PC-9 (cell line): ENCODE results near the gene AMIGO2. TPM values are rescaled to one million over a fixed set of nuclear protein-coding genes. Genes with fewer than 3 reads are reported as not detected.
"Not testable (repeated sequence)": the region's sequence is repeated elsewhere in the genome, so short reads cannot be mapped to it uniquely, and the experiment has no call there.

ENCODE experiments used
- BruUV-seq: library from RNA; stranded (reverse); fragments of 400-500 nt; replicated peaks from 2 replicates; lab custom pipeline; 2021; lab: Mats Ljungman, UMichigan
- CTCF ChIA-PET: fragments of 300-600 bp; sonication (Branson Sonifier 250); formaldehyde crosslinking; loops from one replicate; lab custom pipeline; 2022; ENCODE audit warnings: antibody characterized with exemption; lab: Charles Lee
- POLR2A ChIA-PET: fragments of 300-600 bp; sonication (Branson Sonifier 250); formaldehyde crosslinking; loops from one replicate; lab custom pipeline; 2022; ENCODE audit warnings: antibody characterized with exemption; ENCODE audit not compliant: unreplicated experiment; lab: Charles Lee
- DNase-seq, 2 experiments: peaks; one replicate each; pipeline versions ENCODE4 v3.0.0 to v3.0.0-alpha.2; 2015 to 2022; ENCODE audit warnings: mixed read lengths in 1 of 2
- H2AFZ ChIP-seq: fragments of 200-600 bp; sonication (generic); 2 replicates; pipeline ENCODE4 v1.8.1; 2017; ENCODE audit warnings: antibody characterized with exemption
- H3F3A ChIP-seq: fragments of 200-600 bp; sonication (generic); 2 replicates; pipeline ENCODE4 v1.8.1; 2017; ENCODE audit warnings: antibody characterized with exemption, mild to moderate bottlenecking, low read depth; ENCODE audit not compliant: insufficient read depth
- H3K27ac ChIP-seq: fragments of 200-600 bp; sonication (generic); 2 replicates; pipeline ENCODE4 v1.6.1; 2016; ENCODE audit warnings: mixed run types
- H3K27me3 ChIP-seq: fragments of 200-600 bp; sonication (generic); 2 replicates; pipeline ENCODE4 v1.6.1; 2016; ENCODE audit warnings: low read depth, mixed run types; ENCODE audit not compliant: insufficient read depth
- H3K36me3 ChIP-seq: fragments of 200-600 bp; sonication (generic); 2 replicates; pipeline ENCODE4 v1.6.1; 2016; ENCODE audit warnings: low read depth, mixed run types
- H3K4me1 ChIP-seq: fragments of 200-600 bp; sonication (generic); replicated peaks from 2 replicates; pipeline ENCODE4 v1.6.1; 2016; ENCODE audit warnings: mixed run types; ENCODE audit not compliant: insufficient read depth
- H3K4me2 ChIP-seq: fragments of 200-600 bp; sonication (generic); 2 replicates; pipeline ENCODE4 v1.6.1; 2017; ENCODE audit warnings: mixed run types
- H3K4me3 ChIP-seq: fragments of 200-600 bp; sonication (generic); 2 replicates; pipeline ENCODE4 v1.6.1; 2016; ENCODE audit warnings: mixed run types
- H3K79me2 ChIP-seq: fragments of 200-600 bp; sonication (generic); 2 replicates; pipeline ENCODE4 v1.6.1; 2017; ENCODE audit warnings: low read depth, mixed run types
- H3K9me2 ChIP-seq: fragments of 200-600 bp; sonication (generic); 2 replicates; pipeline ENCODE4 v1.8.1; 2017; ENCODE audit warnings: mild to moderate bottlenecking; ENCODE audit not compliant: insufficient read depth
- H3K9me3 ChIP-seq: fragments of 200-600 bp; sonication (generic); 2 replicates; pipeline ENCODE4 v1.8.1; 2016; ENCODE audit warnings: low read depth; ENCODE audit not compliant: insufficient read depth
- H4K20me1 ChIP-seq: fragments of 200-600 bp; sonication (generic); 2 replicates; pipeline ENCODE4 v1.8.1; 2017; ENCODE audit not compliant: insufficient read depth
- CTCF ChIP-seq: fragments of 200-600 bp; sonication (generic); conservative IDR thresholded peaks from 2 replicates; pipeline ENCODE4 v1.6.1; 2017; ENCODE audit warnings: mixed run types, antibody characterized with exemption, mild to moderate bottlenecking, moderate library complexity
- EZH2 ChIP-seq: fragments of 200-600 bp; sonication (generic); IDR thresholded peaks from 2 replicates; pipeline ENCODE4 v1.8.0; 2017; ENCODE audit warnings: antibody characterized with exemption, low read depth
- intact Hi-C: fragments of 100-400 bp; cut with micrococcal nuclease; formaldehyde crosslinking; loops from one replicate; pipeline ENCODE4 v1.10.0; 2022; ENCODE audit not compliant: unreplicated experiment
- total RNA-seq: library from RNA; stranded (reverse); gene quantifications from 2 replicates; pipeline ENCODE4 v1.2.3, GENCODE V29; 2021

Gene AMIGO2
- total RNA-seq, 1 experiment from 2014 or later: 41.9 TPM

GRCh38 chr12:47054659-47055058 lies 25.1 kb downstream of the AMIGO2 start:
- no TSS peak for BruUV-seq
- no peak overlapping the region for H2AFZ ChIP-seq
- H3K4me1 ChIP-seq: no peaks in the 10 kb centered on the region
- TF ChIP-seq EZH2 (no peak), CTCF (no peak)
- no peak for DNase-seq
- no peaks in the 10 kb centered on the region for H3K27me3 ChIP-seq
- ChIA-PET POLR2A (no interaction called here), CTCF (no interaction called here)
- H3K4me2 ChIP-seq: no peak overlapping the region
- no peaks in the 10 kb centered on the region for H3K36me3 ChIP-seq
- H3K9me3 ChIP-seq: peaks cover 11% of the 10 kb centered on the region
- H3K27ac ChIP-seq: no peak overlapping the region
- no peak overlapping the region for H3K4me3 ChIP-seq
- no peaks in the 10 kb centered on the region for H4K20me1 ChIP-seq
- no peaks in the 10 kb centered on the region for H3K9me2 ChIP-seq
- no peaks in the 10 kb centered on the region for H3K79me2 ChIP-seq
- intact Hi-C loops: no loop called here
- no peaks in the 10 kb centered on the region for H3F3A ChIP-seq

DNA sequence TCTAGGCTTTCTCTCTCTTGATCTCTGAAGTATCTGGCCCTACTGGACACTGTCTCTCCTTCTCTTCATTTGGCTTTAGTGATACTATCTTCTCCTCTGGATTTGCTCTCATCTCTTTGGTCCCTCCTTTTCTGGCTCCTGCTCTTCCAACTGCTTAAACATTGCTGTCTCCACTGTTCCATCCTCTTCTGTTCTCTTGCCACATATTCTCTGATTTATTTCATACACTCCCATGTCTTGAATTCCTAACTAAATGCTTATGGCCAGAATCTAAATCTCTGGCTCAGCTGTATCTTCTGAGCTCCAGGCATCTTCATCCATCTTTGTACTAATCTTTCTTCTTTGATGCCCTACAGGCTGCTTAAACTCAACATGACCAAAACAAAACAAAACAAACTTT lies 25.8 kb downstream of the AMIGO2 start:
- intact Hi-C loops: no loop called here
- DNase-seq: no peak
- Histone ChIP-seq H4K20me1 (no peaks in the 10 kb centered on the region), H3K4me3 (no peak overlapping the region), H3K27ac (no peak overlapping the region), H3F3A (no peaks in the 10 kb centered on the region), H3K36me3 (no peaks in the 10 kb centered on the region), H3K79me2 (no peaks in the 10 kb centered on the region), H3K27me3 (no peaks in the 10 kb centered on the region), H3K4me2 (no peak overlapping the region), H3K4me1 (no peaks in the 10 kb centered on the region), H3K9me3 (peaks cover 11% of the 10 kb centered on the region), H2AFZ (no peak overlapping the region), H3K9me2 (no peaks in the 10 kb centered on the region)
- no TSS peak for BruUV-seq
- no peak for TF ChIP-seq CTCF
- no peak for TF ChIP-seq EZH2
- POLR2A ChIA-PET: interaction anchor here (0.5 kb wide), 1 partner anchor 691 kb away, joined by 5 read pairs; no protein-coding TSS in a partner anchor
- CTCF ChIA-PET: no interaction called here

DNA sequence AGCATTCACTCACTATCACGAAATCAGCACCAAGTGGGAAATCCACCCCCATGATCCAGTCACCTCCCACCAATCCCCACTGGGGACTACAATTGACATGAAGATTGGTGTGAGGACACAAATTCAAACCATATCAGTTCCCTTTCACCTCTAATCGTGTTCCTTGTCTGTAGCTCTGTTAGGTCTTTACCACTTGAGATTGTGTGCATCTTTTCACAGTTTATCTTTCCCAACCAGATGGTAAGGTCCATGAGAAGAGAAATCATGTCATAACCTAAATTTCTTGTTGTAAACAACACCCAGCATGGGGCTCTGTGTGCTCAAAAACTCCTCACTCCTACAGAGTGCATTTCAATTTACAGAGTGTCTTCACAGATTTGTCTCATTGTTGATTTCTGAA lies 27.5 kb downstream of the AMIGO2 start:
- H3K9me2 ChIP-seq: no peaks in the 10 kb centered on the region
- H3K9me3 ChIP-seq: peaks cover 11% of the 10 kb centered on the region
- H3K4me2 ChIP-seq: no peak overlapping the region
- no peaks in the 10 kb centered on the region for H3K27me3 ChIP-seq
- H3K4me3 ChIP-seq: no peak overlapping the region
- no peaks in the 10 kb centered on the region for H4K20me1 ChIP-seq
- no peak overlapping the region for H3K27ac ChIP-seq
- CTCF ChIA-PET: no interaction called here
- no peaks in the 10 kb centered on the region for H3K4me1 ChIP-seq
- TF ChIP-seq EZH2: no peak
- no peak for TF ChIP-seq CTCF
- POLR2A ChIA-PET: no interaction called here
- no peaks in the 10 kb centered on the region for H3K36me3 ChIP-seq
- no peaks in the 10 kb centered on the region for H3F3A ChIP-seq
- intact Hi-C loops: no loop called here
- BruUV-seq: no TSS peak
- H3K79me2 ChIP-seq: no peaks in the 10 kb centered on the region
- DNase-seq: no peak
- no peak overlapping the region for H2AFZ ChIP-seq

- DNase-seq, BruUV-seq, intact Hi-C loops, CTCF ChIA-PET, H3K9me2 ChIP-seq, H3K36me3 ChIP-seq, H3K4me3 ChIP-seq, H3K79me2 ChIP-seq, H3K4me2 ChIP-seq, H2AFZ ChIP-seq, H3K27ac ChIP-seq, H3K4me1 ChIP-seq, H3F3A ChIP-seq, POLR2A ChIA-PET, H3K27me3 ChIP-seq, H4K20me1 ChIP-seq, H3K9me3 ChIP-seq: not testable (repeated sequence)
These were observed 28.5 kb downstream of the AMIGO2 start for GRCh38 chr12:47051291-47051690.
